Activated B cell treated with CpG ODN at 0.5 μM for 24 hours (primary cell): ENCODE results near the gene EFNA4. TPM values are rescaled to one million over a fixed set of nuclear protein-coding genes. Genes with fewer than 3 reads are reported as not detected.

ENCODE experiments used
- ATAC-seq: fragments of 200-7000 bp; cut with Tn5 transposase; one replicate; pipeline ENCODE4 v1.10.0; 2021; ENCODE audit warnings: low read depth, mild to moderate bottlenecking, moderate library complexity
- CTCF ChIA-PET: fragments of 350-600 bp; sonication (Branson Sonifier 250); formaldehyde crosslinking; loops from one replicate; lab custom pipeline; 2021; ENCODE audit warnings: antibody characterized with exemption; lab: Charles Lee
- POLR2A ChIA-PET: fragments of 350-600 bp; sonication (Branson Sonifier 250); formaldehyde crosslinking; loops from one replicate; lab custom pipeline; 2021; ENCODE audit warnings: antibody characterized with exemption; lab: Charles Lee
- DNase-seq: peaks from one replicate; pipeline ENCODE4 v3.0.0; 2022
- H3K27ac Mint-ChIP-seq: one replicate; pipeline ENCODE4 v1.8.0; 2020; ENCODE audit warnings: mixed read lengths
- H3K27me3 Mint-ChIP-seq: one replicate; pipeline ENCODE4 v1.8.0; 2021; ENCODE audit warnings: mixed read lengths
- H3K36me3 Mint-ChIP-seq: one replicate; pipeline ENCODE4 v1.8.0; 2021; ENCODE audit warnings: low read depth, mixed read lengths
- H3K4me1 Mint-ChIP-seq: one replicate; pipeline ENCODE4 v1.8.0; 2021; ENCODE audit warnings: mixed read lengths
- H3K4me3 Mint-ChIP-seq: one replicate; pipeline ENCODE4 v1.8.0; 2020; ENCODE audit warnings: mild to moderate bottlenecking, mixed read lengths
- H3K9me3 Mint-ChIP-seq: one replicate; pipeline ENCODE4 v1.8.0; 2020; ENCODE audit warnings: mixed read lengths
- CTCF ChIP-seq: fragments of 200-600 bp; IDR thresholded peaks from one replicate; pipeline ENCODE4 v1.8.0; 2022; ENCODE audit warnings: antibody characterized with exemption, mild to moderate bottlenecking
- intact Hi-C: fragments of 100-400 bp; cut with micrococcal nuclease; formaldehyde crosslinking; loops from one replicate; pipeline ENCODE4 v1.15.1; 2024
- total RNA-seq: library from RNA; stranded (reverse); gene quantifications from 2 replicates; pipeline ENCODE4 v1.2.3, GENCODE V29; 2022

EFNA4 gene
- total RNA-seq, 1 donor from 2014 or later = 7.8 TPM

GRCh38 chr1:155080312-155081228, 17.0 kb downstream of the EFNA4 start:
- Mint-ChIP-seq H3K27me3 (peaks cover 28% of the 10 kb centered on the region), H3K27ac (no peak overlapping the region), H3K4me1 (peaks cover 53% of the 10 kb centered on the region), H3K4me3 (peak overlapping the region; percentile 76), H3K9me3 (no peaks in the 10 kb centered on the region), H3K36me3 (no peaks in the 10 kb centered on the region)
- ChIA-PET CTCF (interaction anchor here (0.6 to 1.5 kb wide), 5 partner anchors 10 to 1512 kb away, joined by 3 read pairs; partner anchors contain the start of gene EFNA4), POLR2A (interaction anchor here (0.6 to 2.4 kb wide), 7 partner anchors 10 to 521 kb away, joined by 3 to 7 read pairs (median 3); partner anchors contain the start of gene KRTCAP2)
- TF ChIP-seq CTCF = no peak
- ATAC-seq = no peak
- intact Hi-C loops = no loop called here
- peak; percentile 37 for DNase-seq

DNA sequence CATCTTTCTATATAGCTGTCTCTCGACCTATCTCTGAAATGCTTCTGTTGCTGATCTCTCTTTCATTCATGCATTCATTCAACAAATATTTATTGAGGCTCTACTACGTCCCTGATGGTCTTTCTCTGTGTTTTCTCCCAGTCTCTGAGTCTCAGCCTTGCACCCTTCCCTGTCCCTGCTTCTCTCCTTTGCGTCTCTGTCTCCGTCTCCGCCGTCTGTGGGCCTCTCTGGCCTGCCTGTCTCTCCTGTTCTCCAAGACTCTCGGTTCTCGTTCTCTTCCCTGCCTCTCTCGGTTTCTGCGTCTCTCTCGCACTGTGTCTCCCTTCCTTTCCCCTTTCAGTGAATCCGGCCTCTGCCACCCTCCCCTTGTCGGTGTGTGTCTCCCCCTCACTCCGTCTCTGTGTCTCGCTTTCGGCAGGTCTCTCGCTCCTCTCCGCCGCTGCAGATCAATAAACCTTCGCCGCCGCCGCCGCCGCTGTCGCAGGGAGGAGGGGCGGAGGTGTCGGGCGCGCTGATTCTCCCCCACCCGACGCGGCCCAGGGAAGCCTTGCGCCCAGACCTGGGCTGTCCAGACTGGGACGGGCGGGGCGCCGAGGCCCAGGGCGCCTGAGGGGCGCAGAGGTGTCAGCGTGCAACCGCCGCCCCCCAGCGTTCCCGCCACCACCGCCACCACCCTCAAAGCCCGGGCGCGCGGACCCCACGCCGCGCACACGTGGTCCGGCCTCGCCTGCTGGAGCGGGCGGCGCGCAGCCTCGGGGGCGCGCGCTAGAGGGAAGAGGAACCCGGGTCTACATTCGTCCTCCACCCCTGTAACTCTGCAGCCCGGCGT, 18.1 kb downstream of the EFNA4 start:
- Mint-ChIP-seq H3K36me3 (no peaks in the 10 kb centered on the region), H3K4me3 (peak overlapping the region; percentile 76), H3K4me1 (peaks cover 60% of the 10 kb centered on the region), H3K27me3 (peaks cover 28% of the 10 kb centered on the region), H3K27ac (peak overlapping the region; percentile 10), H3K9me3 (no peaks in the 10 kb centered on the region)
- ATAC-seq (no peak), DNase-seq (peak; percentile 31)
- POLR2A ChIA-PET = interaction anchor here (1.1 to 2.4 kb wide), 4 partner anchors 11 to 522 kb away, joined by 3 to 7 read pairs (median 4); partner anchors contain the start of gene KRTCAP2
- TF ChIP-seq CTCF = no peak
- CTCF ChIA-PET = interaction anchor here (0.6 to 4.3 kb wide), 7 partner anchors 18 to 1511 kb away, joined by 3 to 84 read pairs (median 3); partner anchors contain the start of gene EFNA4
- intact Hi-C loops = no loop called here

DNA sequence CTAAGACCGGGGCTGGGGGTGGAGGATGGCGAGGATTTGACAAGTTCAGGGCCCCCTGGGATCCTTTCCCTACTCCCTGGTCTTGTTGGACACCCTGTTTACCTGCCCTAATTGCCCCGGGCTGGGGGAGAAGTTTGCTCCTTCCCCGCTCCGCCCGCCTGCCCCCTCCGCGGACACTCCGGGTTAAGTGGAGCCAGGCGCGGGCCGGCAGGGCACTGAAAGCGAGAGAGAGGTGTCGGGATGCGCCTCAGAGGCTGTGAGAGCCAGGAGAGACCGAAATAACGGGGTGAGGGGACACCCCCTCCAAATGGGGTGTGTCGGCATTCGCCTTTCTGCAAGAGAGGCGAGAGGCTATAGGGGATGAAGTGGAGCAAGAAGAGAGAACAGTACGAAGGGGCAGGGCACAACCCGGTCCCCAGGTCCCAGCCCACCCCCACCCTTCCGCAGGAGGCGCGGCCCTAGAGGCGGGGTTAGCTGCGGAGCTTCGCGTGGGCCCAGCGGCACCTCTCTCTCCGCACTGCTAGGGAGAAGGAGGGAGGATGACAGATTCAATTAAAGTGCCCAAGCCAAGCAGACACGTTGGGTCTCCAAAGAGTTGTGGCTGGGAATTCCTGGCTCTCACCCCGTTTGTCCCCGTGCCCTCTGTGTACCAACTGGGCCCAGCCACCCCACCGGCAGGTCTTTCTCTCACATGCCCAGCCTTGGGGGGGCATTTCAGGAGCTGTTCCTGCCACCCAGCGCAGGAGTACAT, 18.9 kb downstream of the EFNA4 start:
- no peak for TF ChIP-seq CTCF
- Mint-ChIP-seq H3K4me1 (peaks cover 60% of the 10 kb centered on the region), H3K36me3 (no peaks in the 10 kb centered on the region), H3K27ac (no peak overlapping the region), H3K9me3 (no peaks in the 10 kb centered on the region), H3K27me3 (peaks cover 28% of the 10 kb centered on the region), H3K4me3 (peak overlapping the region; percentile 68)
- no peak for ATAC-seq
- intact Hi-C loops = no loop called here
- CTCF ChIA-PET = interaction anchor here (1.1 to 4.3 kb wide), 3 partner anchors 19 to 63 kb away, joined by 3 to 84 read pairs (median 3); partner anchors contain the start of gene EFNA4
- no peak for DNase-seq
- POLR2A ChIA-PET = interaction anchor here (0.6 kb wide), 2 partner anchors 9 to 334 kb away, joined by 7 read pairs; no protein-coding TSS in a partner anchor

DNA sequence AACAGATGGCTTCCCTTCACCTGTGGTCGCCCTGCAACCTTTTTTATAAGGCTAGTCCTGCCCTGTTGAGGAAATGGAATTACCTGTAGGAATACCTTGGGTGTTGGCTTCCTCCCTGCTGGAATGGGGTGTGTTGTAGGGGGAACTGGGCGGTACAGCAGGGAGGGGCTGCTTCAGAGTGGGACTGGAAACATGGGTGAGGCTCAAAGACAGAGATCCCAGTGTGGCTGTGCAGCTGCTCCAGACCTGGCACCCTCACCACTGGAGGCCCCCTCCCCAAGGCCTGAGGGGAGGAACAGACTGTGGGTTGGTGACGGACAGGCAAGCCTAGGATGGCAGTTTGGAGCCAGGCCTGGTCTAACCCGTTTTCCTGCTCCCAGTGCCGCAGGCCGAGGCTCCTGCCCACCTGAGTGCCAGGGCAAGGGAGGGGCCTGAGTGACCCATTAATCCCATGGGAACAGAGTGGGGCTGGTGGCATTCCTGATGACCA, 19.6 kb downstream of the EFNA4 start:
- H3K4me3 Mint-ChIP-seq = no peak overlapping the region

More for the DNA sequence above, 19.6 kb downstream of the EFNA4 start:
- Mint-ChIP-seq H3K27ac (no peak overlapping the region), H3K36me3 (no peaks in the 10 kb centered on the region), H3K9me3 (no peaks in the 10 kb centered on the region), H3K27me3 (peaks cover 28% of the 10 kb centered on the region), H3K4me1 (peaks cover 60% of the 10 kb centered on the region)
- ChIA-PET CTCF (interaction anchor here (1.1 to 4.3 kb wide), 3 partner anchors 19 to 64 kb away, joined by 3 to 84 read pairs (median 3); partner anchors contain the start of gene EFNA4), POLR2A (interaction anchor here (0.6 kb wide), 2 partner anchors 8 to 335 kb away, joined by 7 read pairs; no protein-coding TSS in a partner anchor)
- DNase-seq = no peak
- ATAC-seq = no peak
- no peak for TF ChIP-seq CTCF
- intact Hi-C loops = no loop called here
